ENCODE data around the gene FGF21.

DNA sequence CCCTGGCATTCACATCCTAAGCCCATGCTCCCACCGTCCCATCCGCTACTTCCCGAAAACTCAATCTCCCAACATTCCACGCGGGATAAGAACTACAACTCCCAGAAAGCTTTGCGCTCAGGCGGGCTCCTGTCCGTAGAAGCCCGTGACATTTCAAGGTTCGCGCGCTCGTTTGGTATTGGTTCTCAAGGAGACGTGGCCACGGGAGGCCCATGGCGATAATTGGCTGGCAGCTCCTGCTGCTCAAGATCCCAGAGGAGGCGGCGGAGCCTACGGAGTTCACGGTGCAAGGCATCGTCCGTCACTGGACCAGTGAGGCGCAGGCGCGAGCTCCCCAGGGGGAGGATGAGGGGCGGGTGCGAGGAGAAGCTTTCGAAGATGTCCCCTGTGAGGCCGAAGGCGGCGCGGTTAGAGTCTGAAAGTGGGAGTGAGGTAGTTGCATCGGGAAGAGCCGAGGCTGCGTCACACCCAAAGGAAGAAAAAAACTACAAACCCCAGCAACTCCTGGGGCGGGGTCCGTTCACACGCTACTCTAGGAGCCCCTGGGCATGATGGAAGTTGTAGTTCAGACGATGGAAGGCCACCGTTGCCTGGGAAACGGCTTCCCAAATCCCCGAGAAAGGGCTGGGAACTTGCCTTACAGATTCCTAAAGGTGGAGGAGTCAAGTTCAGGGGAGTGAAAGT lies 34.6 kb upstream of the FGF21 start:
- TF ChIP-seq, protein P1, sequence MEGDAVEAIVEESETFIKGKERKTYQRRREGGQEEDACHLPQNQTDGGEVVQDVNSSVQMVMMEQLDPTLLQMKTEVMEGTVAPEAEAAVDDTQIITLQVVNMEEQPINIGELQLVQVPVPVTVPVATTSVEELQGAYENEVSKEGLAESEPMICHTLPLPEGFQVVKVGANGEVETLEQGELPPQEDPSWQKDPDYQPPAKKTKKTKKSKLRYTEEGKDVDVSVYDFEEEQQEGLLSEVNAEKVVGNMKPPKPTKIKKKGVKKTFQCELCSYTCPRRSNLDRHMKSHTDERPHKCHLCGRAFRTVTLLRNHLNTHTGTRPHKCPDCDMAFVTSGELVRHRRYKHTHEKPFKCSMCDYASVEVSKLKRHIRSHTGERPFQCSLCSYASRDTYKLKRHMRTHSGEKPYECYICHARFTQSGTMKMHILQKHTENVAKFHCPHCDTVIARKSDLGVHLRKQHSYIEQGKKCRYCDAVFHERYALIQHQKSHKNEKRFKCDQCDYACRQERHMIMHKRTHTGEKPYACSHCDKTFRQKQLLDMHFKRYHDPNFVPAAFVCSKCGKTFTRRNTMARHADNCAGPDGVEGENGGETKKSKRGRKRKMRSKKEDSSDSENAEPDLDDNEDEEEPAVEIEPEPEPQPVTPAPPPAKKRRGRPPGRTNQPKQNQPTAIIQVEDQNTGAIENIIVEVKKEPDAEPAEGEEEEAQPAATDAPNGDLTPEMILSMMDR (IDR thresholded peaks at IDR 0.05; ENCODE audit: extremely low read depth in 1 of 2, insufficient read depth in 1 of 2, low read depth in 1 of 2, low read length in 2 of 2), result no peak
- TF ChIP-seq POLR2AphosphoS5 (IDR thresholded peaks at IDR 0.05; ENCODE audit: insufficient read depth, low read depth, low read length) (no peak), POLR2A (IDR thresholded peaks at IDR 0.05; ENCODE audit: low read depth, low read length) (no peak)
